CD14-positive monocyte (primary cell): ENCODE measurements around the gene BCAP31. TPM values are rescaled to one million over a fixed set of nuclear protein-coding genes. Genes with fewer than 3 reads are reported as not detected.
A peak's percentile ranks its signal among the peaks of the same experiment; 100 is the strongest.
"Not testable (repeated sequence)": the region's sequence is repeated elsewhere in the genome, so short reads cannot be mapped to it uniquely, and the experiment has no call there.

Source experiments
- DNase-seq, 3 donors: peaks; one replicate each; pipeline ENCODE4 v3.0.0-alpha.2; 2011 to 2022
- H2AFZ ChIP-seq: 2 replicates; pipeline ENCODE4 v1.6.0; 2012; ENCODE audit warnings: mild to moderate bottlenecking, low read depth, low read length, inconsistent platforms; ENCODE audit not compliant: insufficient read depth, poor library complexity, severe bottlenecking
- H3K27ac ChIP-seq, 2 donors: 1 replicate in 1 of 2; 2 replicates in 1 of 2; pipeline ENCODE4 v1.5.1; 2012 to 2013; ENCODE audit warnings: low read length in 2 of 2, control low read depth in 1 of 2, inconsistent platforms in 1 of 2, low read depth in 1 of 2, mild to moderate bottlenecking in 1 of 2
- H3K27me3 ChIP-seq, 2 donors: one replicate each; pipeline versions ENCODE4 v1.6.0 to v1.6.1; 2011 to 2013; ENCODE audit warnings: low read length in 2 of 2; ENCODE audit not compliant: control insufficient read depth in 2 of 2, insufficient read depth in 2 of 2
- H3K36me3 ChIP-seq, 2 donors: replicated peaks in 1 of 2; 1 replicate in 1 of 2; 2 replicates in 1 of 2; pipeline versions ENCODE4 v1.5.1 to v1.6.1; 2012 to 2013; ENCODE audit warnings: low read length in 2 of 2, control low read depth in 1 of 2, inconsistent platforms in 1 of 2, mild to moderate bottlenecking in 1 of 2; ENCODE audit not compliant: insufficient read depth in 2 of 2, control insufficient read depth in 1 of 2
- H3K4me1 ChIP-seq, 2 donors: 1 replicate in 1 of 2; 2 replicates in 1 of 2; pipeline versions ENCODE4 v1.5.1 to v1.6.1; 2012 to 2013; ENCODE audit warnings: low read length in 2 of 2, control low read depth in 1 of 2, inconsistent platforms in 1 of 2, mild to moderate bottlenecking in 1 of 2, moderate library complexity in 1 of 2; ENCODE audit not compliant: insufficient read depth in 2 of 2, control insufficient read depth in 1 of 2
- H3K4me2 ChIP-seq: replicated peaks from 2 replicates; pipeline ENCODE3; 2012; ENCODE audit warnings: low read length, moderate library complexity, mild to moderate bottlenecking; ENCODE audit not compliant: poor library complexity, severe bottlenecking; ENCODE audit errors: extremely low read depth
- H3K4me3 ChIP-seq, 3 experiments: fragments of 200-600 bp in 1 of 3; sonication (generic) in 1 of 3; replicated peaks in 1 of 3; 1 replicate in 2 of 3; 2 replicates in 1 of 3; pipeline ENCODE4 v1.5.1; 2011 to 2013; ENCODE audit warnings: low read length in 3 of 3, mild to moderate bottlenecking in 3 of 3, control low read depth in 2 of 3, low read depth in 2 of 3, inconsistent platforms in 1 of 3, moderate library complexity in 1 of 3
- H3K79me2 ChIP-seq: 2 replicates; pipeline ENCODE4 v1.6.0; 2012; ENCODE audit warnings: mild to moderate bottlenecking, control low read depth, inconsistent platforms, low read length, moderate library complexity; ENCODE audit not compliant: insufficient read depth
- H3K9ac ChIP-seq: 2 replicates; pipeline ENCODE4 v1.6.0; 2017; ENCODE audit warnings: low read length, mild to moderate bottlenecking; ENCODE audit not compliant: insufficient read depth, poor library complexity, severe bottlenecking
- H3K9me3 ChIP-seq, 2 donors: replicated peaks in 1 of 2; 1 replicate in 1 of 2; 2 replicates in 1 of 2; pipeline versions ENCODE4 v1.5.1 to v1.6.1; 2012 to 2013; ENCODE audit warnings: low read length in 2 of 2, control low read depth in 1 of 2; ENCODE audit not compliant: control insufficient read depth in 1 of 2, insufficient read depth in 1 of 2
- H4K20me1 ChIP-seq: 2 replicates; pipeline ENCODE4 v1.6.0; 2012; ENCODE audit warnings: mild to moderate bottlenecking, low read length, control low read depth, moderate library complexity; ENCODE audit not compliant: insufficient read depth
- H3K27ac Mint-ChIP-seq, 7 donors: one replicate each; pipeline ENCODE4 v1.8.0; 2020; ENCODE audit warnings: mild to moderate bottlenecking in 7 of 7, mixed read lengths in 7 of 7, moderate library complexity in 6 of 7, inconsistent platforms in 2 of 7
- H3K27me3 Mint-ChIP-seq, 3 donors: one replicate each; pipeline ENCODE4 v1.8.0; 2021 to 2022; ENCODE audit warnings: low read depth in 3 of 3, mild to moderate bottlenecking in 3 of 3, mixed read lengths in 3 of 3, moderate library complexity in 3 of 3, inconsistent platforms in 1 of 3
- H3K36me3 Mint-ChIP-seq, 2 donors: one replicate each; pipeline ENCODE4 v1.8.0; 2020; ENCODE audit warnings: mixed read lengths in 2 of 2, inconsistent platforms in 1 of 2, mild to moderate bottlenecking in 1 of 2
- H3K4me1 Mint-ChIP-seq: one replicate; pipeline ENCODE4 v1.8.0; 2020; ENCODE audit warnings: mild to moderate bottlenecking, mixed read lengths
- H3K4me3 Mint-ChIP-seq, 2 donors: one replicate each; pipeline ENCODE4 v1.8.0; 2020; ENCODE audit warnings: mild to moderate bottlenecking in 2 of 2, mixed read lengths in 2 of 2, moderate library complexity in 1 of 2
- H3K9me3 Mint-ChIP-seq, 7 donors: one replicate each; pipeline ENCODE4 v1.8.0; 2020 to 2022; ENCODE audit warnings: mixed read lengths in 7 of 7, mild to moderate bottlenecking in 6 of 7, moderate library complexity in 6 of 7, inconsistent platforms in 2 of 7
- WGBS: methylation state at CpG from one replicate; pipeline ENCODE4 v1.1.5; 2013; ENCODE audit warnings: missing lambda C conversion rate; ENCODE audit not compliant: insufficient coverage; 5-methylcytosine and 5-hydroxymethylcytosine counted together
- intact Hi-C, 2 donors: fragments of 100-400 bp; cut with micrococcal nuclease; formaldehyde crosslinking; loops; one replicate each; pipeline versions ENCODE4 v1.15.0 to v1.15.1; 2023
- polyA plus RNA-seq, 3 donors: library from polyadenylated mRNA; depleted of rRNA in 1 of 3; unstranded in 2 of 3; stranded (reverse) in 1 of 3; fragments of 300-500 nt in 2 of 3; fragments of >200 nt in 1 of 3; fragmentation: Illumina TruSeq in 2 of 3; gene quantifications; 1 replicate in 2 of 3; 2 replicates in 1 of 3; pipeline ENCODE4 v1.2.3, GENCODE V29; 2012 to 2021
- TF ChIP-seq, protein P1 (sequence below): fragments of 200-600 bp; IDR thresholded peaks from one replicate; pipeline ENCODE4 v1.8.0; 2022; ENCODE audit warnings: antibody characterized with exemption, mild to moderate bottlenecking

Gene BCAP31
- polyA plus RNA-seq, 3 donors = 139 to 294 (median 288) TPM

- no peak overlapping the region for H3K27ac ChIP-seq
- intact Hi-C loops = no loop called here
- no peaks in the 10 kb centered on the region for H3K79me2 ChIP-seq
- H3K36me3 ChIP-seq = no peaks in the 10 kb centered on the region
- WGBS = 62% methylated on average over 11 of the region's 21 CpGs
- no peaks in the 10 kb centered on the region for H4K20me1 ChIP-seq
- H3K9me3 Mint-ChIP-seq = peaks cover 0 to 19% (median 9%) of the 10 kb centered on the region in 7 donors
- H3K4me3 Mint-ChIP-seq = no peak overlapping the region
- H3K27ac Mint-ChIP-seq = no peak overlapping the region
- peaks cover 12% of the 10 kb centered on the region for H3K4me1 Mint-ChIP-seq
- peaks cover 4 to 45% of the 10 kb centered on the region in 2 donors for H3K27me3 ChIP-seq
- H3K9ac ChIP-seq = no peak overlapping the region
- H3K4me1 ChIP-seq = no peaks in the 10 kb centered on the region
- no peak for DNase-seq
- peaks cover 27 to 62% (median 44%) of the 10 kb centered on the region in 3 donors for H3K27me3 Mint-ChIP-seq
- H3K4me3 ChIP-seq = no peak overlapping the region
- TF ChIP-seq, protein P1, sequence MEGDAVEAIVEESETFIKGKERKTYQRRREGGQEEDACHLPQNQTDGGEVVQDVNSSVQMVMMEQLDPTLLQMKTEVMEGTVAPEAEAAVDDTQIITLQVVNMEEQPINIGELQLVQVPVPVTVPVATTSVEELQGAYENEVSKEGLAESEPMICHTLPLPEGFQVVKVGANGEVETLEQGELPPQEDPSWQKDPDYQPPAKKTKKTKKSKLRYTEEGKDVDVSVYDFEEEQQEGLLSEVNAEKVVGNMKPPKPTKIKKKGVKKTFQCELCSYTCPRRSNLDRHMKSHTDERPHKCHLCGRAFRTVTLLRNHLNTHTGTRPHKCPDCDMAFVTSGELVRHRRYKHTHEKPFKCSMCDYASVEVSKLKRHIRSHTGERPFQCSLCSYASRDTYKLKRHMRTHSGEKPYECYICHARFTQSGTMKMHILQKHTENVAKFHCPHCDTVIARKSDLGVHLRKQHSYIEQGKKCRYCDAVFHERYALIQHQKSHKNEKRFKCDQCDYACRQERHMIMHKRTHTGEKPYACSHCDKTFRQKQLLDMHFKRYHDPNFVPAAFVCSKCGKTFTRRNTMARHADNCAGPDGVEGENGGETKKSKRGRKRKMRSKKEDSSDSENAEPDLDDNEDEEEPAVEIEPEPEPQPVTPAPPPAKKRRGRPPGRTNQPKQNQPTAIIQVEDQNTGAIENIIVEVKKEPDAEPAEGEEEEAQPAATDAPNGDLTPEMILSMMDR = no peak
- H3K9me3 ChIP-seq = peaks cover 3 to 10% of the 10 kb centered on the region in 2 donors
- no peak overlapping the region for H3K4me2 ChIP-seq
- H2AFZ ChIP-seq = no peak overlapping the region
- peaks cover 2 to 3% of the 10 kb centered on the region in 2 donors for H3K36me3 Mint-ChIP-seq
Measured at GRCh38 chrX:153685156-153685536, 39.0 kb downstream of the BCAP31 start.

DNA sequence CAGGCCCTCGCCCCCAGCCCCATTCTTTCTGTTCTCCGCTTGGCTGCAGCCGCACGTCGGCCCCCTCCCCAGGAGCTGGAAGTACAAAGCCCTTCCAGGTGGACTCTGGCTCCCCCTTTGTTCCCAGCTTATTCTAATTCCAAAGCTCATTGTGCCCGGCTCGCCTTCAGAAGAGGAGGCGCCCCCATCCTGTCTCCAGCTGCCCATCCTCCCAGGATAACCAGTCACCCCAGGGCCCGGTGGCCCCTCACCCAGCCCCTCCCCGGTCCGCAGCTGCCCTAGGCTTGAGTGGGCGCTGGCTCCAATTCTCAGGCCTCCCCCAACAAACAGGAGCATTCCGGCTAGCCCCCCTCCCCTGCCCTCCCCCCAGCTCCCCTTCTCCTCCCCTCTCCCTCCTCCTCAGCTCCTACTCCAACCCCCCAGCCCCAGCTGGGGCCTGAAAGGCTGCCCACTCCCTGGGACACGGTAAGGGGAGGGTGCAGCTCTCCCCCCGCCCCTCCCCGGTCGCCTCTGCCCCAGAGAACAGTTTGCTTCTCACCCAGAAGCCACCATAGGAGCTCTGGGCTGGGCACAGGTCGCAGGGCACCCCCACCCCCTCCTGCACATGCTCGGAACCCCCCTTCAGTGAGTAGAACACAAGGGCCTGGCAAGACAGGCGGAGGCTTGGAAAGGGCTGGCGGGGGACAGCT, 39.6 kb downstream of the BCAP31 start:
- Histone ChIP-seq H3K4me1 (no peaks in the 10 kb centered on the region), H3K9ac (no peak overlapping the region), H2AFZ (no peak overlapping the region), H3K4me3 (no peak overlapping the region), H3K27me3 (peaks cover 4 to 40% of the 10 kb centered on the region in 2 donors), H3K27ac (no peak overlapping the region), H3K4me2 (no peak overlapping the region), H3K36me3 (no peaks in the 10 kb centered on the region), H3K9me3 (peaks cover 3 to 10% of the 10 kb centered on the region in 2 donors), H4K20me1 (no peaks in the 10 kb centered on the region), H3K79me2 (no peaks in the 10 kb centered on the region)
- Mint-ChIP-seq H3K27me3 (peaks cover 27 to 63% (median 44%) of the 10 kb centered on the region in 3 donors), H3K36me3 (peaks cover 2 to 3% of the 10 kb centered on the region in 2 donors), H3K27ac (no peak overlapping the region), H3K4me1 (peaks cover 12% of the 10 kb centered on the region), H3K4me3 (no peak overlapping the region), H3K9me3 (peaks cover 0 to 19% (median 9%) of the 10 kb centered on the region in 7 donors)
- WGBS = 83% methylated on average over 2 of the region's 21 CpGs
- no peak for DNase-seq
- TF ChIP-seq, protein P1 = no peak
- intact Hi-C loops = no loop called here

GRCh38 chrX:153683486-153683885, 40.7 kb downstream of the BCAP31 start:
- Mint-ChIP-seq H3K9me3 (peaks cover 0 to 19% (median 9%) of the 10 kb centered on the region in 7 donors), H3K4me1 (peaks cover 12% of the 10 kb centered on the region), H3K27me3 (peaks cover 24 to 60% (median 46%) of the 10 kb centered on the region in 3 donors), H3K4me3 (peak overlapping the region in 1 of 2 donors; percentile 59)
- H3K79me2 ChIP-seq, H3K27ac ChIP-seq, H3K4me1 ChIP-seq, DNase-seq, H3K9ac ChIP-seq, H2AFZ ChIP-seq, H3K36me3 ChIP-seq, H3K4me2 ChIP-seq, H4K20me1 ChIP-seq, H3K4me3 ChIP-seq, H3K27ac Mint-ChIP-seq, intact Hi-C loops, H3K36me3 Mint-ChIP-seq: not testable (repeated sequence)
- peaks cover 5 to 36% of the 10 kb centered on the region in 2 donors for H3K27me3 ChIP-seq
- WGBS = 100% methylated on average over 1 of the region's 8 CpGs
- peaks cover 3 to 10% of the 10 kb centered on the region in 2 donors for H3K9me3 ChIP-seq
